Caco-2 (cell line): ENCODE data around the gene NAA15. TPM values are rescaled to one million over a fixed set of nuclear protein-coding genes. Genes with fewer than 3 reads are reported as not detected.

Experiments
- BruUV-seq: library from RNA; stranded (reverse); fragments of 400-500 nt; replicated peaks from 2 replicates; lab custom pipeline; 2021; lab: Mats Ljungman, UMichigan
- CTCF ChIA-PET: fragments of 300-600 bp; sonication (Branson Sonifier 250); formaldehyde crosslinking; loops from one replicate; lab custom pipeline; 2022; ENCODE audit warnings: antibody characterized with exemption; lab: Charles Lee
- POLR2A ChIA-PET: fragments of 300-600 bp; sonication (Branson Sonifier 250); formaldehyde crosslinking; loops from one replicate; lab custom pipeline; 2022; ENCODE audit warnings: antibody characterized with exemption; lab: Charles Lee
- DNase-seq, 2 experiments: peaks; one replicate each; pipeline versions ENCODE4 v3.0.0 to v3.0.0-alpha.2; 2020 to 2022
- H3K27me3 ChIP-seq: replicated peaks from 2 replicates; pipeline ENCODE4 v1.6.0; 2011; ENCODE audit warnings: low read length; ENCODE audit not compliant: control insufficient read depth, insufficient read depth
- H3K36me3 ChIP-seq: 2 replicates; pipeline ENCODE4 v1.5.1; 2011; ENCODE audit warnings: low read length; ENCODE audit not compliant: control insufficient read depth, insufficient read depth
- H3K4me1 ChIP-seq: fragments of 250-450 bp; sonication (Bioruptor Pico); 2 replicates; pipeline ENCODE4 v1.5.1; 2020; ENCODE audit warnings: mild to moderate bottlenecking
- H3K4me3 ChIP-seq: 2 replicates; pipeline ENCODE4 v1.5.1; 2011; ENCODE audit warnings: low read depth, mild to moderate bottlenecking, control low read depth, low read length
- H3K9me3 ChIP-seq: fragments of 250-450 bp; sonication (Bioruptor Pico); 2 replicates; pipeline ENCODE4 v1.5.1; 2020; ENCODE audit warnings: mild to moderate bottlenecking, moderate library complexity
- H3K27ac Mint-ChIP-seq: one replicate; pipeline ENCODE4 v1.8.0; 2022; ENCODE audit warnings: mixed read lengths; ENCODE audit not compliant: unreplicated experiment
- H3K27me3 Mint-ChIP-seq: one replicate; pipeline ENCODE4 v1.8.0; 2022; ENCODE audit warnings: mixed read lengths; ENCODE audit not compliant: insufficient read depth, unreplicated experiment
- H3K36me3 Mint-ChIP-seq: one replicate; pipeline ENCODE4 v1.8.0; 2022; ENCODE audit warnings: mild to moderate bottlenecking, mixed read lengths; ENCODE audit not compliant: insufficient read depth, unreplicated experiment
- H3K4me1 Mint-ChIP-seq: one replicate; pipeline ENCODE4 v1.8.0; 2022; ENCODE audit warnings: low read depth, mixed read lengths; ENCODE audit not compliant: unreplicated experiment
- H3K4me3 Mint-ChIP-seq: one replicate; pipeline ENCODE4 v1.8.0; 2022; ENCODE audit warnings: mild to moderate bottlenecking, moderate library complexity, mixed read lengths; ENCODE audit not compliant: unreplicated experiment
- H3K9me3 Mint-ChIP-seq: one replicate; pipeline ENCODE4 v1.8.0; 2022; ENCODE audit warnings: mixed read lengths; ENCODE audit not compliant: unreplicated experiment
- intact Hi-C: fragments of 100-400 bp; cut with micrococcal nuclease; formaldehyde crosslinking; loops from one replicate; pipeline ENCODE4 v1.10.0; 2022; ENCODE audit not compliant: unreplicated experiment
- total RNA-seq: library from RNA; stranded (reverse); gene quantifications from 2 replicates; pipeline ENCODE4 v1.2.3, GENCODE V29; 2022
- TF ChIP-seq, protein P1 (sequence below), 2 experiments: fragments of 200-600 bp in 1 of 2; IDR thresholded peaks; 1 replicate in 1 of 2; 2 replicates in 1 of 2; pipeline versions ENCODE4 v1.5.1 to v1.8.0; 2011 to 2022; ENCODE audit warnings: antibody characterized with exemption in 1 of 2, control low read depth in 1 of 2, inconsistent platforms in 1 of 2, low read depth in 1 of 2, low read length in 1 of 2, mild to moderate bottlenecking in 1 of 2, moderate library complexity in 1 of 2; ENCODE audit not compliant: insufficient read depth in 1 of 2, severe bottlenecking in 1 of 2, unreplicated experiment in 1 of 2

Gene NAA15
- total RNA-seq, 1 experiment from 2014 or later, result 63.1 TPM

DNA sequence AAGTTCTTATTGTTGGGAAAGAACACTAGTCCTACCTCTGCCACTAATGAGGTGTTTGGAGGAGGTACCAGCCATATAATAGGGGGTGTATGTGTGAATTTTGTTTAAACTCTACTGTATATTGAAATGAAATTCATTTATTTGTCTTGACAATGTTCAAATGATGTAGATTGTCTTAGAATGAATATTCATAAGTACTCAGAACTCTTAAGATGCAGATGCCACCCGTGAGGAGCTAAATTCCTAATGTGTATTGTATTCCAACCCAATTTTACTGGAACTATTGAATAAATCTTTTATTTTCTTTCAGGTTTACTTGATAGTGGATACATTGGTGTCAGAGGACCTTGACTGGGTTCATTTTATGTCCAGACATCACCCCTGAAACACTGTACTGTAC is 88.7 kb downstream of the NAA15 start:
- Histone ChIP-seq H3K4me1 (no peaks in the 10 kb centered on the region), H3K9me3 (no peaks in the 10 kb centered on the region), H3K36me3 (no peaks in the 10 kb centered on the region; the same call in 1 of the 2 replicates), H3K4me3 (no peak overlapping the region), H3K27me3 (no peaks in the 10 kb centered on the region)
- Mint-ChIP-seq H3K4me3 (no peak overlapping the region), H3K27me3 (no peaks in the 10 kb centered on the region), H3K36me3 (peaks cover 47% of the 10 kb centered on the region), H3K9me3 (no peaks in the 10 kb centered on the region), H3K4me1 (no peaks in the 10 kb centered on the region), H3K27ac (no peak overlapping the region)
- intact Hi-C loops, result no loop called here
- no peak for DNase-seq
- TF ChIP-seq, protein P1, sequence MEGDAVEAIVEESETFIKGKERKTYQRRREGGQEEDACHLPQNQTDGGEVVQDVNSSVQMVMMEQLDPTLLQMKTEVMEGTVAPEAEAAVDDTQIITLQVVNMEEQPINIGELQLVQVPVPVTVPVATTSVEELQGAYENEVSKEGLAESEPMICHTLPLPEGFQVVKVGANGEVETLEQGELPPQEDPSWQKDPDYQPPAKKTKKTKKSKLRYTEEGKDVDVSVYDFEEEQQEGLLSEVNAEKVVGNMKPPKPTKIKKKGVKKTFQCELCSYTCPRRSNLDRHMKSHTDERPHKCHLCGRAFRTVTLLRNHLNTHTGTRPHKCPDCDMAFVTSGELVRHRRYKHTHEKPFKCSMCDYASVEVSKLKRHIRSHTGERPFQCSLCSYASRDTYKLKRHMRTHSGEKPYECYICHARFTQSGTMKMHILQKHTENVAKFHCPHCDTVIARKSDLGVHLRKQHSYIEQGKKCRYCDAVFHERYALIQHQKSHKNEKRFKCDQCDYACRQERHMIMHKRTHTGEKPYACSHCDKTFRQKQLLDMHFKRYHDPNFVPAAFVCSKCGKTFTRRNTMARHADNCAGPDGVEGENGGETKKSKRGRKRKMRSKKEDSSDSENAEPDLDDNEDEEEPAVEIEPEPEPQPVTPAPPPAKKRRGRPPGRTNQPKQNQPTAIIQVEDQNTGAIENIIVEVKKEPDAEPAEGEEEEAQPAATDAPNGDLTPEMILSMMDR (IDR thresholded peaks at IDR 0.05; ENCODE audit: insufficient read depth in 1 of 2, low read depth in 1 of 2, low read length in 1 of 2, severe bottlenecking in 1 of 2, unreplicated experiment in 1 of 2), result no peak
- ChIA-PET CTCF (no interaction called here), POLR2A (no interaction called here)
- BruUV-seq, result no TSS peak

DNA sequence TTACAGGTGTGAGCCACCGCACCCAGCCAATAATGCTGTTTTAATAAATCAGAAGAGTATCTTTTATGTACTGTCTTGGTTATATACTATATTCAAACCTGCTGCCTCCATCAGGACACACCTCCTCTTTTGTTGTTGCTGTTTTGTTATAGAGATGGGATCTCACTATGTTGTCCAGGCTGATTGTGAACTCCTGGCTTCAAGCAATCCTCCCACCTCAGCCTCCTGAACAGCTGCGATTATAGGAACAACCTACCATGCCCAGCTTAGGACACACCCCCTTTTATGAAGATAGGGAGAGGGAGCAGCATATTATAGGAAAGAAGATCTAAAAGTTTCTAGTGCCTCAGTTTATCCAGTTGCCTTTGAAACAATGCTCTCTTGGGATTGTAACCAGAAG is 90.4 kb downstream of the NAA15 start:
- H3K36me3 Mint-ChIP-seq, result peaks cover 61% of the 10 kb centered on the region
- H3K4me1 Mint-ChIP-seq, result no peaks in the 10 kb centered on the region
- Histone ChIP-seq H3K36me3 (no peaks in the 10 kb centered on the region; the same call in 1 of the 2 replicates), H3K27me3 (no peaks in the 10 kb centered on the region), H3K9me3 (no peaks in the 10 kb centered on the region), H3K4me3 (no peak overlapping the region), H3K4me1 (no peaks in the 10 kb centered on the region)
- CTCF ChIA-PET, result no interaction called here
- no peak overlapping the region for H3K4me3 Mint-ChIP-seq
- H3K27ac Mint-ChIP-seq, result no peak overlapping the region
- POLR2A ChIA-PET, result no interaction called here
- no TSS peak for BruUV-seq
- intact Hi-C loops, result no loop called here
- H3K27me3 Mint-ChIP-seq, result no peaks in the 10 kb centered on the region
- TF ChIP-seq, protein P1 (IDR thresholded peaks at IDR 0.05; ENCODE audit: insufficient read depth in 1 of 2, low read depth in 1 of 2, low read length in 1 of 2, severe bottlenecking in 1 of 2, unreplicated experiment in 1 of 2), result no peak
- no peak for DNase-seq
- H3K9me3 Mint-ChIP-seq, result no peaks in the 10 kb centered on the region

DNA sequence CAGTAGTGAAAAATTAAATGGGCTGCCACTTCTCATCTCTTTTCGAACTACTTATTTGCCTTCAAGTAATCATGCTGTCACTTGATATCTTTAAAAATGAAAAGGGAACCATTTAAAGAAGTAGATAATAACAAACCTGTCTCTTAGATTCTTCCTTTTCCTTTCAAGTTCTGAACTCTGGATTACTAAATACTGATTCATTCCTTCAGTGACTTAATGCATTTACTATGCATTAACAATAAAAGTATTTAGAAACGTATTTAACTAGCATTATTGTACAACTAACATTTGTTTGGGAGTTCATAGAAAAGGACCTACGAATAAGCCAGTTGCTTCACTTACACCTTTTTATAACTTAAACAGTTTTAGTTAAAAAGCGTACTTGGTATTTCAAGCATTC is 91.5 kb downstream of the NAA15 start:
- Mint-ChIP-seq H3K4me3 (no peak overlapping the region), H3K36me3 (peaks cover 70% of the 10 kb centered on the region), H3K4me1 (no peaks in the 10 kb centered on the region), H3K27me3 (no peaks in the 10 kb centered on the region), H3K27ac (no peak overlapping the region), H3K9me3 (no peaks in the 10 kb centered on the region)
- TF ChIP-seq, protein P1 (IDR thresholded peaks at IDR 0.05; ENCODE audit: insufficient read depth in 1 of 2, low read depth in 1 of 2, low read length in 1 of 2, severe bottlenecking in 1 of 2, unreplicated experiment in 1 of 2), result no peak
- no peak for DNase-seq
- Histone ChIP-seq H3K4me1 (no peaks in the 10 kb centered on the region), H3K36me3 (no peaks in the 10 kb centered on the region; the same call in 1 of the 2 replicates), H3K27me3 (no peaks in the 10 kb centered on the region), H3K9me3 (no peaks in the 10 kb centered on the region), H3K4me3 (no peak overlapping the region)
- ChIA-PET POLR2A (no interaction called here), CTCF (no interaction called here)
- no TSS peak for BruUV-seq
- intact Hi-C loops, result no loop called here
